ENCODE data around the gene BCAS1.

Gene BCAS1

GRCh38 chr20:53918949-53919361, 151.4 kb downstream of the BCAS1 start:
- DNase-seq (ENCODE audit: low read depth in 1 of 2, low spot score in 1 of 2), result no peak
- Histone ChIP-seq H3K27ac (replicated peaks) (no peak overlapping the region), H3K27me3 (ENCODE audit: insufficient read depth, poor library complexity, severe bottlenecking) (no peaks in the 10 kb centered on the region), H3K4me3 (replicated peaks; ENCODE audit: insufficient read depth, low read length) (no peak overlapping the region)
- TF ChIP-seq SPI1 (IDR thresholded peaks at IDR 0.05; ENCODE audit: borderline replicate concordance, low read depth), result no peak
- TF ChIP-seq REST (IDR thresholded peaks at IDR 0.05; ENCODE audit: insufficient replicate concordance, low read depth), result no peak
- no peak for TF ChIP-seq POLR2AphosphoS5 (IDR thresholded peaks at IDR 0.05; ENCODE audit: low read depth)
- TF ChIP-seq GABPA (IDR thresholded peaks at IDR 0.05; ENCODE audit: low read depth), result no peak
- TF ChIP-seq CTCF (IDR thresholded peaks at IDR 0.05; ENCODE audit: insufficient read depth, low read length), result no peak

- Histone ChIP-seq H3K4me3 (replicated peaks; ENCODE audit: insufficient read depth, low read length) (no peak overlapping the region), H3K27ac (replicated peaks) (no peak overlapping the region), H3K27me3 (ENCODE audit: insufficient read depth, poor library complexity, severe bottlenecking) (no peaks in the 10 kb centered on the region)
- no peak for DNase-seq (ENCODE audit: low read depth in 1 of 2, low spot score in 1 of 2)
- TF ChIP-seq POLR2AphosphoS5 (IDR thresholded peaks at IDR 0.05; ENCODE audit: low read depth), result no peak
- no peak for TF ChIP-seq GABPA (IDR thresholded peaks at IDR 0.05; ENCODE audit: low read depth)
- TF ChIP-seq REST (IDR thresholded peaks at IDR 0.05; ENCODE audit: insufficient replicate concordance, low read depth), result no peak
- TF ChIP-seq CTCF (IDR thresholded peaks at IDR 0.05; ENCODE audit: insufficient read depth, low read length), result no peak
- no peak for TF ChIP-seq SPI1 (IDR thresholded peaks at IDR 0.05; ENCODE audit: borderline replicate concordance, low read depth)
These were observed 152.4 kb downstream of the BCAS1 start for GRCh38 chr20:53918020-53918311.

- TF ChIP-seq CTCF (IDR thresholded peaks at IDR 0.05; ENCODE audit: insufficient read depth, low read length) (no peak), REST (IDR thresholded peaks at IDR 0.05; ENCODE audit: insufficient replicate concordance, low read depth) (no peak), GABPA (IDR thresholded peaks at IDR 0.05; ENCODE audit: low read depth) (no peak), SPI1 (IDR thresholded peaks at IDR 0.05; ENCODE audit: borderline replicate concordance, low read depth) (no peak), POLR2AphosphoS5 (IDR thresholded peaks at IDR 0.05; ENCODE audit: low read depth) (no peak)
- Histone ChIP-seq H3K27ac (replicated peaks) (peak overlapping the region; percentile 95), H3K27me3 (ENCODE audit: insufficient read depth, poor library complexity, severe bottlenecking) (no peaks in the 10 kb centered on the region), H3K4me3 (replicated peaks; ENCODE audit: insufficient read depth, low read length) (no peak overlapping the region)
- no peak for DNase-seq (ENCODE audit: low read depth in 1 of 2, low spot score in 1 of 2)
These were observed 153.0 kb downstream of the BCAS1 start for GRCh38 chr20:53917145-53918019.
